Stimulated activated CD4-positive, alpha-beta T cell treated with anti-CD3 and anti-CD28 coated beads, Interleukin-4, amount 100 ng/mL, for 1 hour (primary cell): ENCODE data around the gene IGSF22.
"Not testable (repeated sequence)": the region's sequence is repeated elsewhere in the genome, so short reads cannot be mapped to it uniquely, and the experiment has no call there.

Experiments
- DNase-seq: peaks from one replicate; pipeline ENCODE4 v3.0.0-alpha.2; 2020

Gene IGSF22

GRCh38 chr11:18709414-18709813 lies 16.6 kb downstream of the IGSF22 start:
- DNase-seq: no peak

DNA sequence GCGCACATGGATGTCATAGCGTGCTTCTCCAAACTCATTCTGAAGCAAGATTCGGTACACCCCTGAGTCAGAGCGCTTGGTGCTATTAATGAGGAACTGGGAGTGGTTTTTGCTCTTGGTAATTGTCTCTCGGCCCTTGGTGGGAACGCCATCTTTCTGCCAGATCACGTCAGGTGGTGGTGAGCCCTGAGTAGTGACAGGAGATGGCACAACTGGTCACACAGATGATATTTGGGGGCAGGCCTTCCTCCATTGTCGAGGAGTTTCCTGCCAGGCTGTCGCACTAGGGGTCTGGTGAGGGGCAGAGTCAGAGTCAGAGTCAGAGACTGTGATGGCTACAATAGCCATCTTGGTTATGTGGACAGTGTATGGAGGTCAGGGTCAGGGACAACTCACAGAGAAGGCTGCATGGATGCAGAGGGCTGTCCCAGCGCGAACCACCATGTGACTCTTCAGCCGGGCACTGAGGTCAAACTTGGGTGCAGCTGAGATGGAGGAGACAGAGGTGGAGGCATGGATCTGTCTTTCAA lies 18.1 kb downstream of the IGSF22 start:
- DNase-seq: no peak

GRCh38 chr11:18706330-18707243 lies 19.4 kb downstream of the IGSF22 start:
- DNase-seq: peak; percentile 39

GRCh38 chr11:18705651-18706281 lies 20.2 kb downstream of the IGSF22 start:
- DNase-seq: peak; percentile 25

DNA sequence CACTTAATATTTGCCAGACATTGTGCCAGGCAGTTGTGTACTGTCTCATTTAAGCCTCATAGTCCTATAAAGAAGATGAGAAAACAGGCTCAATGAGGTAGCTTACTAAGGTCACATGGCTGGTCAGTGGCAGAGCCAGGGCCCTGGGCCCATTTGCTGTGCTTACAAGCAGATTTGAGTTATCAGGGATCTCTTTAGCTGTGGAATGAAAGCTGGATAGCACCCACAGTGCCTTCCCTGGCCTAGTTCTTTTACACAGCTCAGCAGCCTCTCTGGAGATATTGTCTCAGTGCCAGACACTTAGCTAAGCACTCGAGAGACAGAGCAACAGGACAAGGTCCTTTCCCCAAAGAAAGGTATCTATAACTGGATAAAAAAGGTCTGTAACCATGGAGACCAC lies 21.3 kb downstream of the IGSF22 start:
- no peak for DNase-seq

GRCh38 chr11:18704045-18704645 lies 21.8 kb downstream of the IGSF22 start:
- no peak for DNase-seq

DNA sequence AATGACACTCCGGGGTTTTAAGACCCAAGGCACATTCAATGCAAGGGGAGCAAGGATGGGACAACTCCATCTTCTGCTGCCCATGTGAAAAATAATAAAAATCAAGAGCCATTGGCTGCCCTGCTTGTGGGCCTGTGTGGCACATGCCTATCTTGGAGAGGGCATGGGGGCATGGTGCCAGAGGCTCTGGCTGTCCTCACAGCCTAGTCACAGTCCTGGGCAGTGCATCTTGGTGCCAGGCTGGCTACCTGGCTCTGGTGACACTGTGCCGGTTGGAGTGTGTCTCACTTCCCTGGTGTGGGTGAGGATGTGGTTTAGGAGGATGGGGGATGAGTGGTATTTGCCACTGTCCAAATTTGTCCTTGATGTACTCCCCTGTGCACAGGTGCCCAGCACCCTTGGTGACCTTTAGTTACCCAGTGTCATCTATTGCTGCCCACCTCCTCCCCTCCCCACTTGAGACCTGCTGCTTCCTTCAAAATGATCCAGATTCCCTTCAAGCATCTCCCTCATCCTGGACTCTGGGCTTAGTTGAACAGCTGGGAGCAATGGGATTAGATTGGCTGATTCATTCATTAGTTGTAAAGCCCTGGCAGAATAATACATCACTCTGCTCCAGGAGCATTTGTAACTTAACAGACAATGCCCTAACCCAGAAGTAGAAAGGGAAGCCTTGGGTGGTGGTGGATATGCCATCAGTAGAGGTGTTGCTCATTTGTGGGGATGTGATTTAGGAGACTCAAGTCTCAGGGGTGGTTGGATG lies 22.8 kb downstream of the IGSF22 start:
- no peak for DNase-seq

GRCh38 chr11:18701614-18702216 lies 24.3 kb downstream of the IGSF22 start:
- no peak for DNase-seq

GRCh38 chr11:18700872-18701271 lies 25.1 kb downstream of the IGSF22 start:
- DNase-seq: no peak

DNA sequence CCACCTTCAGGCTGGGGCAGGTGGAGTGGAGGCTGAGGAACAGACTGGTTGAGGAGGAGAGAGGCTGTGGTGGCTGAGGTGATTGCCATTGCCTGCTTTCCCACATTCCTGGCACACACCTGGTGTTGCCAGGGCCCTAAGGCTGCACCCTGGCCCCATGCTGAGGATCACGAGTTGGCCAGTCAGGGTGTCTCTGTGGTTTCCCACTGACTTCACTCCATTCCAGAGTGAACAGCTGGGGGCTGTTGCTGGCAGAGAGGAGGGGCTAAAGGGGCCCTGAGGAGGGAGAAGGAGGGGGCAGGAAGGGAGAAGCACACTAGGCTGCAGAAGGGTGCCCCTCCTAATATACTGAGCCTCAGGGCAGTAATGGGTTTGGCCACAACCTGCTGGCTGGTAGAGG lies 25.6 kb downstream of the IGSF22 start:
- no peak for DNase-seq

- DNase-seq: no peak
Observed at GRCh38 chr11:18699848-18700261, 26.1 kb downstream of the IGSF22 start.

DNA sequence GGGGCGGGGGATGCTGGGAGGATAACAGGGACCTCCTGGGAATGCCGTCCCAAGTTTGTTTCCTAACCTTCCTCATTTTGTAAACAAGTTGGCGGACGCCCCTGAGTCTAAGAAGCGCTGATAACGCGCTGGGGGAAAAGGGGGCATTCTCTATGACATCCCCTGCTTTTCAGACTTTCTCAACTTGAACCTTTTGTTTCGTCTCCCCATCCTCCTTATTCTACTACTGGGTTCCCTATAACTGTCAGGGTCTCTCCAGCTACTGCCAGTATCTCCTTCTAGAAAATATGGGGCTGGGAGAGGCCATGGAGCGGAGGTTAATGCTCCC lies 26.8 kb downstream of the IGSF22 start:
- no peak for DNase-seq

- DNase-seq: peak; percentile 90
Observed at GRCh38 chr11:18698341-18699268, 27.4 kb downstream of the IGSF22 start, which contains the start of gene TMEM86A. TMEM86A (plus strand) TSS chr11:18698779; CDS start chr11:18698887, 108 bp downstream.

DNA sequence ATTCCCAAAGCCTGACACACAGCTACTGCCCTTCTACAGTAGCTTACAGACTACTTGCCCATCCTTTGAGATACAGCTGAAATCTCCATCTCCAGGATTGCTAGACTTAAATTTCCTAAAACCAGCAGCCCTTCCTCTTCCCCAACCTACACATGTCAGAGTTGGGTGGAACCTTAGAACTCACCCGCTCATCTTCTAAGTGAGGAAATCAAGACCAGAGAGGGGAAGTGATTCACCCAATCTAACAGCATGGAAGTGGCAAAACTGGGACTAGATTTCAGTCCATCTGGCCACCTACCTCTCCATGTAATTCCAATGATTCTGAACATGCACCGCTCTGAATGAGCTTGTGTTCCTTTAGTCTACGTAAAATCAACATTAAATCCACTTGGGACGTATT lies 28.4 kb downstream of the IGSF22 start:
- no peak for DNase-seq

GRCh38 chr11:18696638-18697225 lies 29.3 kb downstream of the IGSF22 start:
- DNase-seq: no peak

DNA sequence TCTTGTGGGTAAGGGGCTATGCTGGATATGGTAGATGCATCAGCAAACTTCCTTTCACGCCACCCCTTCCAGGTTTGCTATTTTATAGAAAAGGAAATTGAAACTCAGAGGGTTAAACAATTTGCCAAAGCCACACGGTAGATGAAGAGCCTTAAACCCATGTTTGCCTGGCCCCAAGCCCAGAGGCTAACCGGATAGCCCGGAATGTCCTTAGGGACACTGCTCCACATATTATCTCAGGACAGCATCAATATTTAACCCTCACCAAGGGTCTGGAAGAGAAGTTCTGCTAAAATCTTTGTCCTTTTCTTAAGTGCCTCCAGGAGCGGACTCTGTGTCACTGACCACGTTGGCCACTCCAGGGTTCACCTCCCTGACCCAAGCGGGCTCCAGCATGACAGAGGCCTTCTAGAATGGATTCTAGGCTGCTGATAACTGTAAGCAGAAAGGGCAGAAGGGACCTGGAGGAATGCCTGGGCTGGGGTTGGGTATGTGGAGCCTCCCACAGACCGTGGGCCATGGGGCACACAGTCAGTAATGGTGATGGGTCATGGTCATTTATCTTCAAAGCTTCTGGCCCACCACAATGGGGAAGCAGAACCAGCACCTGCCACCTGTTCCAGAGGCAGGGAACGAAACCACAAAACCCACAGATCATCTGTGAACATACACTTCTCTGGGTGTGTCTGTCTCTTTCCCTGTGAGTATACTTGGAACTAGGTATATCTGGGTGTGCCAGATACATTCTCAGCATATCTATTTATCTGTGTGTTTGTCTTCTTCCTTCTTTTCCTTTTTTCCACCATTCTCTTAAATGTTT lies 32.8 kb downstream of the IGSF22 start:
- DNase-seq: no peak

GRCh38 chr11:18691467-18692140 lies 34.4 kb downstream of the IGSF22 start:
- DNase-seq: not testable (repeated sequence)

- DNase-seq: no peak
Observed at GRCh38 chr11:18684267-18684666, 41.7 kb downstream of the IGSF22 start.

DNA sequence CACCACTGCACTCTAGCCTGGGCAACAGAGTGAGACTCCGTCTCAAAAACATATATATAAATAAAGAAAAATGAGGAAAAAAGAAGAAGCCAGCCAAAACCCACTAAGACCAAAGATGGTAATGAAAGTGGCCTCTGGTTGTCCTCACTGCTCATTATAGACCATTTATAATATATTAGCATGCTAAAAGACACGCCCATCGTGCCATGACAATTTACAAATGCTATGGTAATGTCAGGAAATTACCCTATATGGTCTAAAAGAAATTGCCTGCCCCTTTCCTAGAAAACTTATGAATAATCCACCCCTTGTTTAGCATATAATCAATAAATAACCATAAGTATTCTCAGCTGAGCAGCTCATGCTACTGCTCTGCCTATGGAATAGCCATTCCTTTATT lies 43.5 kb downstream of the IGSF22 start:
- DNase-seq: no peak
